ENCODE data around the gene KIF26A. TPM values are rescaled to one million over a fixed set of nuclear protein-coding genes. Genes with fewer than 3 reads are reported as not detected.

KIF26A gene
- total and polyA plus RNA-seq, 7 donors = 0.99 to 3.2 (median 1.8) TPM

DNA sequence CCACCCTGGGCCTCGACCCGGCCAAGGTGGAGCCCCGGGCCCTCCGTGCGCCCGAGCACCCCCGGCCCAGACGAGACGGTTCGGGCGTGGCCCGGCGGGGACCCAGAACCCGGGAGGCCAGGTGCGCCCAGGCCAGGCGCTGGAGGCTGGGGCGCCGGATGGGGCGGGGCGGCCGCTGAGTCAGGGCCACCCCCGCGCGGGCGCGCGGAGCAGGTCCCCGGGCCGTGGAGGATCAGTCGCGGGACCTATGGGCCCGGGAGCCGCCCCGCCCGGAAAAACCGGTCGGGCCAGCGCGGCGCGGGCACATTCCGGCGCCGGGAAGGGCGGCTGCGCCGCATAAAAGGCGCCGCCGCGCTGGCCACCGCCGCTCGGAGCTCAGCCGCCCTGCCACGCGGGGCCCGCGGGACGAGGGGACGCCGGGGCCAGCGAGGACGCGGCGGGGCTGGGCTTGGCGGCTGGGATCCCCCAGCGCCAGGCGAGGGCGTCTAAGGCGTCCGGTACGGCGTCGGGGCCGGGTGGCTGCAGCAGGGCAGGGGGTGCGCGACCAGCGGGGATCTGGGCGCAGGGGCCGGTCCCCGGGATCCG is 21.5 kb upstream of the KIF26A start:
- Histone ChIP-seq H3K27me3 (ENCODE audit: insufficient read depth in 3 of 3, low read length in 2 of 3) (peaks cover 0 to 84% (median 36%) of the 10 kb centered on the region in 3 donors), H3K36me3 (ENCODE audit: insufficient read depth in 1 of 2, low read depth in 1 of 2) (no peaks in the 10 kb centered on the region), H3K4me1 (no peaks in the 10 kb centered on the region), H3K4me3 (peak overlapping the region; percentile 55), H3K9me3 (no peaks in the 10 kb centered on the region), H3K27ac (no peak overlapping the region)
- no peak for ATAC-seq
- intact Hi-C loops (cut with DNase I) = no loop called here
- TF ChIP-seq, protein P1, sequence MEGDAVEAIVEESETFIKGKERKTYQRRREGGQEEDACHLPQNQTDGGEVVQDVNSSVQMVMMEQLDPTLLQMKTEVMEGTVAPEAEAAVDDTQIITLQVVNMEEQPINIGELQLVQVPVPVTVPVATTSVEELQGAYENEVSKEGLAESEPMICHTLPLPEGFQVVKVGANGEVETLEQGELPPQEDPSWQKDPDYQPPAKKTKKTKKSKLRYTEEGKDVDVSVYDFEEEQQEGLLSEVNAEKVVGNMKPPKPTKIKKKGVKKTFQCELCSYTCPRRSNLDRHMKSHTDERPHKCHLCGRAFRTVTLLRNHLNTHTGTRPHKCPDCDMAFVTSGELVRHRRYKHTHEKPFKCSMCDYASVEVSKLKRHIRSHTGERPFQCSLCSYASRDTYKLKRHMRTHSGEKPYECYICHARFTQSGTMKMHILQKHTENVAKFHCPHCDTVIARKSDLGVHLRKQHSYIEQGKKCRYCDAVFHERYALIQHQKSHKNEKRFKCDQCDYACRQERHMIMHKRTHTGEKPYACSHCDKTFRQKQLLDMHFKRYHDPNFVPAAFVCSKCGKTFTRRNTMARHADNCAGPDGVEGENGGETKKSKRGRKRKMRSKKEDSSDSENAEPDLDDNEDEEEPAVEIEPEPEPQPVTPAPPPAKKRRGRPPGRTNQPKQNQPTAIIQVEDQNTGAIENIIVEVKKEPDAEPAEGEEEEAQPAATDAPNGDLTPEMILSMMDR (IDR thresholded peaks at IDR 0.05) = no peak
- 0 to 1% (median 1%) methylated on average over 47 to 83 of the region's 83 CpGs for WGBS, 3 donors
- no peak for DNase-seq

DNA sequence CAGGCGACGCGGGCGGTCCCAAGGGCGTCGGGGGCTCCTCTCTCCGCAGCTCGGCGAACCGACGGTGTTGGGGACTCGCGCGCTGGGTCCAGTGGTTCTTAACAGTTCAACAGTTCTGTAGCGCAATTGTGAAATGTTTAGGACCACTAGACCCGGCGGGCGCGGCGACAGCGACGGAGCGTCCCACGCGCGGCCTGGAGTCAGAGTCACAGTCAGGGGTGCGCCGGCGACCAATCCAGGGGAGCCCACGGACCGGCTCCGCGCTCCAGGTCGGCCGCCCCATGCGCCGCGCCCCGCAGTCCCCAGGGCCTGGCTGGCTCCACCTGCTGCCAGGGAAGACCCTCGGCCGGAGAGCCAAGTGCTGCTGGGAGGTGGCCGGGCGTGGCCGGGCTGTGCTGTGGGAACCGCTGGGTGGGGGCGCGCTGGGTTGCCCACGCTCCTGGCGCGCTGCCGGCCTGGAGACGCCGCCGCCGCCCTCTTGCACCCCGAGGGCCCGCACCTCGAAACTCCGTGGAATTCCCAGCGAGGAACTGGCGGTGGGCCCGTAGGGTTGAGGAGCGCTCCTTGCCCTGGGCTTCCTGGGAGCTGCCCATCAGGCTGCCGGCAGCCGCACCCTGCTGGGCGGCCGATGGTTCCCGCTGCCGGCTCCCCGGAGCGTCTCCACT is 20.9 kb upstream of the KIF26A start:
- ATAC-seq (no peak), DNase-seq (peak; percentile 9 to 42)

DNA sequence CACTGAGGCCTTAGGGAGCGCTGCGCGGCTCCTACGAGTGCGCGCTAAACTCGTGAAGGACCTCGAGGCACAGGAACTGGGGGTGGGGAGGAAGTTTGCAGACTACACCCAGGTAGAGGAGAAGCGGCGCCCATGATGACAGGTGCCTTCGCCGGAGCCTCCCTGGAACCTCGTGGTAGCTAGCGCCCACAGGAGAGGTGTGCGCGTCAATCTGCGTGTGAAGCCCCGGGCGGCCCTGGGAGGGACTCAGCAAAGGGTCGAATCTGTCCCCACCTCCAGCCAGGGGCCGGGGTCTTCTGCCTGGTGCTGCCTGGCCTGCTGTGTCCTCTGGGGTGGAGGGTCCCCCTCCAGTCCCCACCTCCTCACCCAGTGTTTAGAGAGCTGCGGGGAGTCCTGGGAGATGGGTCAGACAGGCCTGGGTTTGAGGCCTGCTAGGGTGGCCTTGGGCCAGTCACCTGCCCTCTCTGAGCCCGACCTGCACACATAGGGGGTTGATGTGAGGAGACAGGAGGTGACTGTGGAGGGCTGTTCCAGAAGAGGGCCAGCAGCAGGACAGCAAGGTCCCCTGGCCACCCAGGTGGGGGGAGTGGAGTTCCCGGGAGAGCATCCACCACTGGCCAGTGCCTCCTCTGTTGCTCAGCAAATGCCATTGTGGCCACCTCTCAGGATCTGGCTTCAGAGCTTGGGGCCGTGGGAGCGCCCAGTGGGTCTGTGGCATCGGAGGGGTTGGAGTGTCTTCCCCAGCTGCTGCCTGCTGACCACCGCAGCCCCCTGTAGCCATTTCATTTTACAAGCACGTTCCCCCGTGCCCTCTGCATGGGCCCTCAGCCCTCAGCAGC is 20.2 kb upstream of the KIF26A start:
- WGBS, 3 donors = 54 to 60% (median 54%) methylated on average over 29 to 30 of the region's 30 CpGs
- H3K4me3 ChIP-seq = no peak overlapping the region
- intact Hi-C loops (cut with DNase I) = no loop called here
- DNase-seq = peak; percentile 18 to 38
- no peaks in the 10 kb centered on the region for H3K36me3 ChIP-seq (ENCODE audit: insufficient read depth in 1 of 2, low read depth in 1 of 2)
- peaks cover 0 to 80% (median 38%) of the 10 kb centered on the region in 3 donors for H3K27me3 ChIP-seq (ENCODE audit: insufficient read depth in 3 of 3, low read length in 2 of 3)
- no peak overlapping the region for H3K27ac ChIP-seq
- ATAC-seq = no peak
- TF ChIP-seq, protein P1 (IDR thresholded peaks at IDR 0.05) = no peak
- H3K9me3 ChIP-seq = peaks cover 1% of the 10 kb centered on the region
- no peaks in the 10 kb centered on the region for H3K4me1 ChIP-seq

More for the DNA sequence above, 20.9 kb upstream of the KIF26A start:
- TF ChIP-seq, protein P1 (IDR thresholded peaks at IDR 0.05) = no peak
- Histone ChIP-seq H3K9me3 (no peaks in the 10 kb centered on the region), H3K27ac (no peak overlapping the region), H3K27me3 (ENCODE audit: insufficient read depth in 3 of 3, low read length in 2 of 3) (peaks cover 0 to 84% (median 36%) of the 10 kb centered on the region in 3 donors), H3K4me3 (peak overlapping the region; percentile 55), H3K36me3 (ENCODE audit: insufficient read depth in 1 of 2, low read depth in 1 of 2) (no peaks in the 10 kb centered on the region), H3K4me1 (no peaks in the 10 kb centered on the region)
- WGBS, 3 donors = 3 to 4% (median 4%) methylated on average over 59 to 71 of the region's 71 CpGs
- intact Hi-C loops (cut with DNase I) = no loop called here

DNA sequence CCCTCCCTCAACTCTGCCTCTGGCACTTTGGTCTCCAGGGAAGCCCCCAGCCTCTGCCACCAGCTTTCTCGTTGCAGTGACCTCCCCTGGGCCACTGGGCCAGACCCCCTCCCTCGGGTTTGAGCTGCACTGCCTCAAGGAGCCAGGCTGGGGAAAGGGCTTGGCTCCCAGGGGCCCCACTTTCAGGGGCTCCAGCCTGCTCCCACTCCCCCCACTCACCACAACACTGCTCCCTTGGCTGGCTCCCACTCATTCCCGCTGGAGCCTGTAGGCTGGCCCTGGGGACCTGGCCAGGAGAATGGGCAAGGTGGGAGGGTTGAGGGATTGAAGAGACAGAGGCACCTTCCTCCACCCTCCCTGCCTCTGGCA is 19.3 kb upstream of the KIF26A start:
- ATAC-seq = no peak
- intact Hi-C loops (cut with DNase I) = no loop called here

More for the DNA sequence above, 19.3 kb upstream of the KIF26A start:
- WGBS, 3 donors = 63 to 66% (median 65%) methylated on average over 3 of the region's 3 CpGs
- peaks cover 0 to 77% (median 33%) of the 10 kb centered on the region in 3 donors for H3K27me3 ChIP-seq (ENCODE audit: insufficient read depth in 3 of 3, low read length in 2 of 3)
- no peak overlapping the region for H3K27ac ChIP-seq
- peaks cover 10% of the 10 kb centered on the region for H3K9me3 ChIP-seq
- H3K4me3 ChIP-seq = no peak overlapping the region
- H3K4me1 ChIP-seq = no peaks in the 10 kb centered on the region
- no peak for DNase-seq
- TF ChIP-seq, protein P1 (IDR thresholded peaks at IDR 0.05) = no peak
- H3K36me3 ChIP-seq (ENCODE audit: insufficient read depth in 1 of 2, low read depth in 1 of 2) = no peaks in the 10 kb centered on the region

Data from psoas muscle (tissue), 8 donors.